HepG2 (cell line): Measurements from ENCODE around the gene DOP1B. TPM values are rescaled to one million over a fixed set of nuclear protein-coding genes. Genes with fewer than 3 reads are reported as not detected.
A peak's percentile ranks its signal among the peaks of the same experiment; 100 is the strongest.

ENCODE experiments used
- ATAC-seq: fragments of 200-7000 bp; cut with Tn5 transposase; 3 replicates; pipeline ENCODE4 v1.9.1; 2020; ENCODE audit warnings: mild to moderate bottlenecking, moderate library complexity
- BruUV-seq: library from RNA; stranded (reverse); fragments of 400-500 nt; replicated peaks from 2 replicates; lab custom pipeline; 2021; lab: Mats Ljungman, UMichigan
- CTCF ChIA-PET: fragments of 300-600 bp; formaldehyde crosslinking; extraction: SDS; loops from one replicate; lab custom pipeline; 2021; ENCODE audit warnings: low total read pairs, inconsistent platforms, low intra/inter-chr PET ratio; lab: Yijun Ruan, JAX
- POLR2A ChIA-PET: fragments of 350-600 bp; sonication (Branson Sonifier 250); formaldehyde crosslinking; loops from one replicate; lab custom pipeline; 2020; ENCODE audit warnings: antibody characterized with exemption, inconsistent platforms; lab: Yijun Ruan, JAX
- DNase-seq: peaks from one replicate; pipeline ENCODE4 v3.0.0-alpha.2; 2015; ENCODE audit warnings: low spot score
- FAIRE-seq: peaks from 3 replicates; lab custom pipeline; 2011; peaks lifted over from hg19 to GRCh38; lab: Jason Lieb, UNC
- H2AFZ ChIP-seq: one replicate; pipeline ENCODE4 v1.6.1; 2011; ENCODE audit warnings: low read length, inconsistent platforms
- H3K27ac ChIP-seq: fragments of 300-600 bp; 3 replicates; pipeline ENCODE4 v1.8.0; 2011; ENCODE audit warnings: mixed run types, mild to moderate bottlenecking, mixed read lengths, low read length, inconsistent platforms; ENCODE audit not compliant: insufficient read depth; ENCODE audit errors: extremely low read length
- H3K27me3 ChIP-seq, 2 experiments: fragments of 200-600 bp in 1 of 2; 2 replicates in 1 of 2; 3 replicates in 1 of 2; pipeline versions ENCODE4 v1.6.0 to v1.8.0; 2011; ENCODE audit warnings: low read length in 2 of 2, mild to moderate bottlenecking in 2 of 2, moderate library complexity in 2 of 2, inconsistent platforms in 1 of 2; ENCODE audit not compliant: insufficient read depth in 2 of 2, control insufficient read depth in 1 of 2
- H3K36me3 ChIP-seq, 2 experiments: fragments of 200-600 bp in 1 of 2; replicated peaks in 1 of 2; 2 replicates in 1 of 2; 3 replicates in 1 of 2; pipeline versions ENCODE4 v1.5.1 to v1.8.0; 2011; ENCODE audit warnings: low read length in 2 of 2, inconsistent platforms in 1 of 2; ENCODE audit not compliant: insufficient read depth in 2 of 2, control insufficient read depth in 1 of 2
- H3K4me1 ChIP-seq: 2 replicates; pipeline ENCODE4 v1.5.1; 2012; ENCODE audit warnings: low read length, inconsistent platforms; ENCODE audit not compliant: insufficient read depth
- H3K4me2 ChIP-seq: 2 replicates; pipeline ENCODE4 v1.6.0; 2011; ENCODE audit warnings: low read depth, low read length, inconsistent platforms
- H3K4me3 ChIP-seq, 3 experiments: fragments of 200-600 bp in 1 of 3; sonication (generic), shearing (Covaris generic) in 1 of 3; replicated peaks in 1 of 3; 2 replicates each; pipeline ENCODE4 v1.5.1; 2011 to 2016; ENCODE audit warnings: low read length in 3 of 3, inconsistent platforms in 2 of 3, low read depth in 2 of 3, mild to moderate bottlenecking in 2 of 3, control low read depth in 1 of 3, mixed read lengths in 1 of 3; ENCODE audit not compliant: insufficient read depth in 1 of 3
- H3K79me2 ChIP-seq: one replicate; pipeline ENCODE4 v1.6.1; 2011; ENCODE audit warnings: low read length, inconsistent platforms; ENCODE audit not compliant: insufficient read depth
- H3K9ac ChIP-seq: 2 replicates; pipeline ENCODE4 v1.6.0; 2011; ENCODE audit warnings: mild to moderate bottlenecking, low read depth, low read length, inconsistent platforms; ENCODE audit not compliant: insufficient read depth
- H3K9me3 ChIP-seq: 2 replicates; pipeline ENCODE4 v1.5.1; 2012; ENCODE audit warnings: mild to moderate bottlenecking, low read length
- H4K20me1 ChIP-seq: 2 replicates; pipeline ENCODE4 v1.6.0; 2011; ENCODE audit warnings: inconsistent platforms, mild to moderate bottlenecking, low read length, moderate library complexity; ENCODE audit not compliant: insufficient read depth
- MBNL3 ChIP-seq: fragments of 250-450 bp; sonication (Bioruptor Pico); conservative IDR thresholded peaks from 2 replicates; pipeline ENCODE4 v1.8.0; 2022; ENCODE audit warnings: mild to moderate bottlenecking, inconsistent platforms
- MXD1 ChIP-seq: sonication (generic); formaldehyde crosslinking; IDR thresholded peaks from 2 replicates; pipeline ENCODE4 v1.4.0; 2020; ENCODE audit warnings: mild to moderate bottlenecking, missing genetic modification reagents
- SNAPC2 ChIP-seq: sonication (generic); formaldehyde crosslinking; IDR thresholded peaks from 2 replicates; pipeline ENCODE4 v1.8.1; 2022; ENCODE audit warnings: mild to moderate bottlenecking, missing genetic modification reagents
- ZBTB40 ChIP-seq, 2 experiments: fragments of 450-650 bp in 1 of 2; sonication (generic) in 1 of 2; formaldehyde crosslinking in 1 of 2; IDR thresholded peaks; 2 replicates each; pipeline versions ENCODE4 v1.6.1 to v1.8.0; 2016 to 2022; ENCODE audit warnings: antibody characterized with exemption in 1 of 2, mild to moderate bottlenecking in 1 of 2, missing genetic modification reagents in 1 of 2
- ZNF414 ChIP-seq: sonication (generic); formaldehyde crosslinking; IDR thresholded peaks from 2 replicates; pipeline ENCODE4 v1.5.0; 2020; ENCODE audit warnings: missing genetic modification reagents
- ZNF432 ChIP-seq: sonication (generic); formaldehyde crosslinking; IDR thresholded peaks from 2 replicates; pipeline ENCODE4 v1.5.0; 2020; ENCODE audit warnings: missing genetic modification reagents, mild to moderate bottlenecking, borderline replicate concordance
- WGBS: methylation state at CpG from one replicate; pipeline ENCODE4 v1.1.6; 2017; ENCODE audit warnings: low lambda C conversion rate; 5-methylcytosine and 5-hydroxymethylcytosine counted together
- in situ Hi-C: cut with HindIII; loops from 2 replicates; pipeline ENCODE4 v1.10.0; 2017; ENCODE audit warnings: low pct_unique_long_range_greater_than_20kb; ENCODE audit not compliant: extremely low pct_ligation_motif_present
- intact Hi-C: fragments of 100-400 bp; cut with micrococcal nuclease; formaldehyde crosslinking; loops from one replicate; pipeline ENCODE4 v1.10.0; 2022; ENCODE audit not compliant: unreplicated experiment
- polyA plus RNA-seq, 8 experiments: library from polyadenylated mRNA; depleted of rRNA in 3 of 8; stranded (reverse) in 7 of 8; unstranded in 1 of 8; fragments of >200 nt; fragmentation: Illumina TruSeq in 4 of 8; extraction: Trizol in 4 of 8; gene quantifications; 2 replicates each; pipeline versions ENCODE4 v1.2.1 to v1.2.3, GENCODE V29; 2011 to 2016; ENCODE audit warnings: low read depth in 4 of 8, missing spikeins in 1 of 8, mixed read lengths in 1 of 8; ENCODE audit not compliant: insufficient read depth in 1 of 8
- total RNA-seq, 5 experiments: library from RNA; depleted of rRNA; stranded (reverse); fragments of >200 nt; fragmentation: Illumina TruSeq; extraction: Trizol; gene quantifications; 2 replicates each; pipeline ENCODE4 v1.2.3, GENCODE V29; 2016; ENCODE audit warnings: low read depth in 1 of 5

The DOP1B gene
- total and polyA plus RNA-seq, 2 of the 13 experiments (the other 11 are each of a cell fraction or from before 2014, with no cell fraction given), result 2.8 to 3.2 TPM

GRCh38 chr21:36155603-36156338 lies 853 bp upstream of the DOP1B start:
- DNase-seq (no peak), FAIRE-seq (no peak), ATAC-seq (peak; percentile 4)
- TSS peak; percentile 92 for BruUV-seq
- no peak overlapping the region for H2AFZ ChIP-seq
- no peaks in the 10 kb centered on the region for H3K79me2 ChIP-seq
- H3K9me3 ChIP-seq, result no peaks in the 10 kb centered on the region
- peaks cover 18% of the 10 kb centered on the region for H3K4me1 ChIP-seq
- no peaks in the 10 kb centered on the region for H4K20me1 ChIP-seq
- peaks cover 0 to 5% of the 10 kb centered on the region in 2 experiments; a peak in 1 of 5 replicates for H3K27me3 ChIP-seq
- ChIA-PET POLR2A (interaction anchor here (1.0 to 2.2 kb wide), 5 partner anchors 8 to 165 kb away, joined by 3 to 15 read pairs (median 6); partner anchors contain the start of gene MORC3), CTCF (interaction anchor here (2.3 kb wide), 1 partner anchor 54 kb away, joined by 10 read pairs; no protein-coding TSS in a partner anchor)
- peak overlapping the region; percentile 72 for H3K9ac ChIP-seq
- peak overlapping the region; percentile 54 to 78 (median 74) for H3K4me3 ChIP-seq
- H3K4me2 ChIP-seq, result peak overlapping the region; percentile 96
- in situ Hi-C loops (loop anchor here (5.0 kb wide), 1 partner anchor 52 kb away; no protein-coding TSS in a partner anchor), intact Hi-C loops (loop anchor here (2.0 to 5.0 kb wide), 2 partner anchors 79 to 232 kb away; partner anchors contain the start of gene CHAF1B)
- no peak overlapping the region for H3K27ac ChIP-seq
- 8% methylated on average over 24 of the region's 53 CpGs for WGBS
- no peaks in the 10 kb centered on the region for H3K36me3 ChIP-seq
- TF ChIP-seq SNAPC2 (0 out of 2 replicates have a peak, but pooled peaks have one; percentile 30), ZNF432 (no peak), MXD1 (peak; percentile 71; the same call in 1 of the 2 replicates), ZNF414 (peak; percentile 66; the same call in 1 of the 2 replicates), ZBTB40 (IDR thresholded peaks at IDR 0.05) (no peak), ZBTB40 (CRISPR knock-in tag; IDR thresholded peaks at IDR 0.05) (0 out of 2 replicates have a peak, but pooled peaks have one; percentile 13), MBNL3 (CRISPR knock-in tag) (no peak)
